HG02981 (cell line): ENCODE measurements around the gene FBXL17.

Source experiments
- ATAC-seq: cut with Tn5 transposase; IDR thresholded peaks from one replicate; pipeline ENCODE4 v1.9.1; 2021; ENCODE audit warnings: mild to moderate bottlenecking, moderate library complexity; ENCODE audit not compliant: unreplicated experiment

The FBXL17 gene

DNA sequence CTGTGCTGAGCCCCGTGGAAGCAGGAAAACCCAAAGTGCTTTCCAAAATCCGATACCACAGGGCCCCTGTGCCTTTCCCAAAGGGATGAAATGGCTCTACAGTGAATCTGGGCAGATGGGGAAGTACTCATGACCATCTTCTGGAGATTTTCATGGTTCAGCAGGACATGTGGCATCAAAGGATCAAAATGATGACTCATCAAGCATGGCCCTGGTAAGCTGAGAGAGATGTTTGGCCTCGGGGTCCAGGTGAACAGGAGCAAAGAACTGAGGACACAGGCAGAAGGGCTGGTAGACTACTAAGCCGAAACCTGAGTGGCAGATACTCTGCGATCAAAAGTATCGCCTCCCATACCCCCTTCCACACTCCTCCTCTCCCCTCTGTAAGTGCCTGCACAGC is 551.1 kb downstream of the FBXL17 start:
- ATAC-seq, result no peak

DNA sequence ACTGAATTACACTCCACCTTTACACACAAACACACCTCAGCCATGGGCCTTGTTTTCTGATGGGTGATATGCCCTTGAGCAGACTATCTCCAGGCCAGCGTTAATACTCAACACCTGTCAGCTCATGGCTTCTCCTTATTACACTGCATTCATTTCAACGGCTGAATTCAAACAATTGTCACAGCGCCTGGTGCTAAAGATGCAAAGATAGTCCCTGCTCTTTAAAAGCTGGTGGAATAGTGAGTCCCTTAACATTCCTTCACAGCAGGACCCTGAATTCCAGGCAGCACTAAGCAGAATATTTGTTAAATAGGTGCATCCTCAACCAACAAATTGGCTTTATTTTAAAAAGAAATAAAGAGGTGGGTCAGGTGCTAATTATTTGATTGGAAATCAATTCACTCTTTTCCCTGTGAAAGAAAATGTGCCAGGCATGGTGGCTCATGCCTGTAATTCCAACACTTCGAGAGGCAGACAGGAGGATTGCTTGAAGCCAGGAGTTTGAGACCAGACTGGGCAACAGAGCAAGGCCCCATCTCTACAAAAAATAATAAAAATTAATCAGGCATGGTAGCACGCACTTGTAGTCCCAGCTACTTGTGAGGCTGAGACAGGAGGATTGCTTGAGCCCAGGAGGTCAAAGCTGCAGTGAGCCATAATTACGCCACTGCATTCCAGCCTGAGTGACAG is 555.4 kb downstream of the FBXL17 start:
- ATAC-seq, result no peak

DNA sequence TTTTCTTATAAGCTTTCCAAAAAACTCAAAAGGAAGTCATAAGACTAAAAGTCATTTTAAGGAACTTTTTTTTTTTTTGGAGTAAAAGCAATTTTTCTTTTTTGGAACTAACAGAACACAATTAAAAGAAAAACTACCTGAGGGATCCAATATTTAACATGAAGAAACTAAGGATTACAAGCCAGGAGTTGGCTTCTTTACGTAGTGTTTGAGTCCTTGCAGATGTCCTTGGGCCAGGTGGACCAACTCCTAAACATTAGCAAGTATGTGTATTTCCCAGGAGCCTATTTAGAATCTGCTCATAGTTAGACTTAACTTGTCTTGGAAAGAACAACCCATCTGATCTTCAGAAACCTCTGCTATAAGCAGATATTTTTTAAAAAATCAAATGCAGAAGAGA is 557.1 kb downstream of the FBXL17 start:
- no peak for ATAC-seq

DNA sequence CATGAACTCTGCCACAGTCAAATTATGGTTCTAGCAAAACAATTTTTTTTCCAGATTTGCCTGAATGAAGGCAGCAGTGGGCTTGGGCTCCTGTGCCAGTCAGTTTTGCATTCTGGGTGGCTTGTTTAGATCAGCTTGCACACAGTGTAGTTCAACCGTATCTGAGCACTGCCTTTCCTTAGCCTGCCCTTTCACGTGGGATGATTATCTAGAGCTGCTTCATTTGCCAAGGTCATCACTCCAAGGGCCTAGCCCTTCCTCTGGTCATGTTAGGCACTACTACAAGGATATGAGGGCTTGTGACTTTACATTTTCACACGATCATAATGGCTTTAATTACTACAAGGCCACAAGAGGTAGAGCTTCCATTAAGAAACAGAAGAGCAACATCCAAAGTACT is 560.6 kb downstream of the FBXL17 start:
- ATAC-seq, result no peak

DNA sequence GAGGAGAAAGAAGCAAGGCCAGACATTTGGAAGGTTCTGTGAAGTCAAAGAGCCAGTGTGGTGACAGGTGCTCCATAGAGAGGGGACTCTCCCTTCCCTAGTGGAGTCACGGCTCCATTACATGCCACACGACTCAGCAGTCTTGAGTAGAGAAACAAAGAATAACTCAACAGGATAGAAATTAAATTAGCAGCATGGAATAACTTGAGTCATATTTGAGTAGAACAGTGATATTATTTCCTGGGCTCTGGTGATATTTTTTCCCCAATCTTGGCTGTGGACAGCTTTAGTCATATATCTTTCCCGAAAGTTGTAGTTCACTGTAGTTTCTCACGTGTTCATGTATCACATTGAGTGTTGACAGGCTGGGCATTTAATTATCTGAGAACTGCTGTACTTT is 561.5 kb downstream of the FBXL17 start:
- ATAC-seq, result no peak

DNA sequence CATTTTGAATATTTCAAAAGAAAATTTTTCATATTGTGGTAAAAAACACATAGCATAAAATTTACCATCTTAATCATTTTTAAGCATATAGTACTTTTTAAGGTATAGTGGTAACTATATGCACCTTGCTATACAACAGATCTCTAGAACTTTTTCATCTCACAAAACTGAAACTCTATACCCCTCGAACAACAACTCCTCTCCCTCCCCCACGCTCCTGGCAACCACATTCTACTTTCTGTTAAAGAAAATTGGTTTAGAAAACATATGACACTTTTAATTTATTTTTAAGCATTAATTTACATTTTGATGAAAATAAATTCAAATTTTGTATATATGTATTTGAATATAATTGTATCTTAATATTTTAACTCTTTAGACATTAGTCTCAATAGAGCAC is 563.9 kb downstream of the FBXL17 start:
- no peak for ATAC-seq

DNA sequence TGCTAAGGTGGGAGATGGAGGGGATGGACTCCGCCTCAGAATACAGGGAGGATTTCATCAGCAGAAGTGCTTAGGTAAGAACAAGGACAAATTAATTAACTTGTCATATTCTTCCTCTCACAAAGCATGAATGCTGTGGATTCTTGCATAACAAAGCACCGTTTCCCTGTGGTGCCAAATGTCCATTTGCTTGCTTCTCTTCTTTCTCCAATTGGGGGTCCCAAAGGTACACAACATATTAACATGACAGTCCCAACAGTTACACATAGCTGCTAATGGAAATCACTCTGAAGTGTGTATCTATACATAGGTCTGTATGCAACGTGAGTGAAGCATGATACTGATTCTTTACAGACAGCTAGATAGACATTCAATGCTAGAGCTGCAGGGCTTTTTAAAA is 564.5 kb downstream of the FBXL17 start:
- no peak for ATAC-seq

DNA sequence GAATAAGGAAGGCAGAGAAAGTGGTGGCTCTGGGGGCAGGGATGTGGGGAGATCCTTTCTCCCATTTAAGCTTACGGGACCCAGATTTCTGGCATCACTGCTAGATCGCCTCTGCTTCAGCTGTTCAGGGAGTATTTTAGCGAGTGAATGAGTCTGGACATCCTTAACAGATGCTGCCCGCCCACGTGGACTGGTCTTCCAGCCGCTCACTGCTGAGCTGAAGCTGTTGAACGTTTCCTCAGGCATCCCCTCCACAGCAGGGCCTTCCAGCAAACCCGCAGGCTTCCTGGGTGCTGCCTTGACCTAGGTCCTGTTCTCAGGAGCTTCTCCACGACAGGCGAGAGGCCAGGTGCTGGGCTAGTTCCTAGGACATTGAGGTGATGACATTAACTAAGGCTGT is 566.8 kb downstream of the FBXL17 start:
- no peak for ATAC-seq

DNA sequence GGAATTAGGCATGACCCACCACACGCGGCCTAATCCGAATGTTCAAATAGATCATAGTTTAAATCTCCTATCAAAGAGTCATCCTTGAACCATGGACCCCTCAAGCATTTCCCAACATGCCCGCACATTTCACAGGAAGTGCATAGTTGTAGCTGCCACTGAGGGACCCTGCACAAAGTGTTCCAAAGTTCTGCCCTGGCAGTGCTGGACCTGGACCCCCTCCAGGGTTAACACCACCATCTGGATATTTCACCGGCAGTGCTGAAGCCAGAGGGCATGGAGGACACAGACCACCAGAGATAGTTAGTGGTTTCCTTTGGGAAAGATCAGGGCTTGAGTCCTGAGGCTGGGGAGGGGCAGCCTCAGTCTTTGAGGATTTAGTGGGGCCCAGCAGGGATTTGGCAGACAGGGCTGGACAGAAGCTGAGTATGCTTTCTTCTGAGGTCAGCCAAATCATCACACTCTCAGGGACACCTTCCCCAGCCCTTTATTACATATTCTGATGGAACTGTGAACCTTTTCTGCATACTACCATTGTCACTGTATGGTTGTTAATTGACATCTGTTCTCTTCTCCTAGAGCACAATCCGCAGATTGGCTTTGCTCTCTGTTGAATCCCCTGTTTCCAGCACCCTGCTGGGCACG is 567.6 kb downstream of the FBXL17 start:
- no peak for ATAC-seq

DNA sequence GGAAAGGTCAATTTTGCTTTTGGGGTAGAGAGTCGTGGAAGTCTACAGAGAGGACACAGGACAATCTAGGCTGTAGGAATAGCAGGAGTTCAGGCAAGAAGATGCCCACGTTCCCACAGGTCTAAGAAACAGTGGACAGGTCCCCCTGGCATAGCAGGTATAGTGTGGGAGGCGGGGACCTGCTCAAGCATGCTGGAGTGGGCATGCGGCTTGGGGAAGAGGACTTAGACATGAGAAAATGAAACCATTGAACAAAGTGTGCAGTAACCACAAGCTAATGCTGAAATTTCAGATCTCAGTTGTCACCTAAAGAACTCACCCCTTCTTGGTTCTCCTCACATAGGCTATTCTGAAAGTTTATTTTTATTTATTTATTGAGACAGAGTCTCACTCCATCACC is 568.3 kb downstream of the FBXL17 start:
- peak; percentile 61 for ATAC-seq

DNA sequence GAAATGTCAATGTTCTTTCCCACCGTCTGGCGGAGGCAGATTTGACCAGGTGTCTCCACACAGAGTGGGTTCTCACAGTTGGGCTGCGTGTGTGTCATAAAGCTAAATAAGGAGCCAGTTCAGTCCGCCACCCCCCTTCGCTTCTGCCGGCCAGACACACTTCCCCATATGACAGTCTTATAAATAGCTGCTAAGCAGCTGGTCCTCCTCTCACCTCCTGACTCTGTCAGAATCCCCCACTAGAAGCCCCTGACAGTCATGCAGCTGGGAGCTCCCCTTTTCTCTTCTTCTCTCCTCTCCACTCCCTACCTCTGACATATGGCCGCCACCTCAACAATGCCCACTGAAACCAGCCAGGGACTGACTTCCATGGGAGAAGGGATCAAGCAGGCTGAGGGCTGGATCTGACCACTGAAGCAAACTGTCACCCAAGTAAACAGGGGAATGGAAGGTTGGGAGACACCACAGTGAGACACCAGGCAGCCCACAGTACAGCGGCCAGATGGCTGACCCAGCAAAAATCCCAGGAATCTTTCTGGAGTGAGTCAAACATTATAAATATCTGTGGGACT is 569.2 kb downstream of the FBXL17 start:
- peak; percentile 67 for ATAC-seq

DNA sequence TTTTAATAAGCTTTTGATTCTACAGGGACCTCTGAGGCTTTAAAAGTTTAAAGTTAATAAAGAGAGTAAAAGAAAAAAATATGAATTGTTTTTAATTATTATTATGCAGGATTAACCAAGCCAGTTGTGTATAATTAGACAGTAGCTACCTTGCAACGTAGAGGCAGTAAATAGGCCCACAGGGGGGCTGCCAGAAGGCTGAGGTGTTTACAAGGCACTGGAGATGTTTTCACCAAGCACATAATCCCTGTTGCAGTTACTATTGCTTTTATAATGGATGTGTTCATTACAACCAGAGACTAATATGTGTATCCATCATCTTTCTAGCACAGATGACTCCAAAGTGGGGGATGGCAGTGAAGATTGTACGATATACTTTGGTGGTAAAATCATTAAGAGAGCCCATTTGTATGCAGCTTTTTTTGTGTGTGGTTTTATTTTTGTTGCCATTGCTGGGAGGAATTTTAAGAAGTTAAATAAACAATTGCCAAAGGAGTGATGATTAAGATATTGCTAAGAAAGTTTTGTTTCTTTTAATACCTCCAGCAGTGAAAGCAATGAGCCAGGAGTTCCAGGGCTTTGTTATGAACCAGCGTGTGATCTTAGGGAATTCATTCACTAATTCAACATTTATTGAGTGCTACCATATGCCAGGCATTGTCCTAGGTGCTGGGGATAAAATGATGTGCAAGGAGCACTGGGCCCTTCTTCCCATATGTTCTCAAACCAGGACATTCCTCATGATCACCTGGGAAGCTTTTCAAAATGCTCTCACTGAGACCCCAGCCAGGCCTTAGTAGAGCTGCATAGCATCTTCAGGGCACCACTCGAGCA is 572.5 kb downstream of the FBXL17 start:
- no peak for ATAC-seq
